Gastrocnemius medialis (tissue), 4 donors: ENCODE results near the gene RELCH.

Source experiments
- CTCF ChIP-seq, 5 experiments: fragments of 450-650 bp in 3 of 5; fragments of 200-600 bp in 2 of 5; sonication (generic) in 2 of 5; IDR thresholded peaks in 4 of 5; conservative IDR thresholded peaks in 1 of 5; 1 replicate in 4 of 5; 2 replicates in 1 of 5; pipeline ENCODE4 v1.5.1; 2016 to 2019; ENCODE audit warnings: antibody characterized with exemption in 5 of 5, mild to moderate bottlenecking in 3 of 5, moderate library complexity in 3 of 5
- POLR2A ChIP-seq, 2 donors: fragments of 450-650 bp; IDR thresholded peaks; one replicate each; pipeline ENCODE4 v1.6.1; 2017; ENCODE audit warnings: antibody characterized with exemption in 2 of 2, mild to moderate bottlenecking in 2 of 2, moderate library complexity in 2 of 2

DNA sequence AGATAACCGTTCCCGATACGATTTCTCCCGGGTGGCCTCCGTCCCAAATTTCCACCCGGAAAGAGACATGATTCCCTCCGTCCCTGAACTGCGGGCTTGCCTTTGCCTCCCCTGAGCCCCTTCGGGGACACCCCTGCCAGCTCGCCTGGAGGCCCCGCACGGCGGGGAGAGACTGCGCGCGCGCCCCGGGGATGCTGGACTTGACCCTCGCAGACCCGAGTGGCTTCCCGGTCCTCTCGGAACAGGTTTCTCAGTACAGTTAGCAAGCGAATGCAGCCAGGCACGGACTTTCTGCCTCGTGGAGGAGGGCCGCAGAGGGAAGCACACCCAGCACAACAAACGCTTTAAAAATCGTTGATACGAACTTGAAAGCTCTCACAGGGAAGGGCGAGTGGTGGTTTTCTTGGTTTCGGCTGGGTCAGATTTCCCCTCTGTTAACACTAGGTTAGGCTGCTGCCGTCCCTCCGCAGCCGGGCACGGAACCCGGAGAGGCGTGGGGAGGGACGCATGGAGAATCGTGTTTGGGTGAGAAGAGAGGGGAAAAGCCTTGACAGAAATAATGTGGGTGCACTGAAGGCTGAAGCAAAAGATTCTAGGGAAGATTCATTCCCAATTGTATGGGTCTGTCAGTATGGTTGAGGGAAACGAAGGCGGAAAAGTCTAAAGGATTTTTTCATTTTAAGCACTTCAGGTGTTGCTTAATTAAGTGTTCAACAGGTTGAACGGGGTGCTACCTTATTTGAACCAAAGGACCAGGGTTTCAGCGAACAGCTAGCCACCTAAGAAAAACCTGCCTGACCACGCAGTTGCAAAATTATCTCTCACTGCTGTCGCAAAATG, 139.0 kb downstream of the RELCH start:
- TF ChIP-seq CTCF (IDR thresholded peaks at IDR 0.05 in 4 of 5, conservative IDR thresholded peaks at IDR 0.05 in 1 of 5) (no peak), POLR2A (IDR thresholded peaks at IDR 0.05) (no peak)
